Measurements from ENCODE around the gene PPIL6. TPM values are rescaled to one million over a fixed set of nuclear protein-coding genes. Genes with fewer than 3 reads are reported as not detected.

The PPIL6 gene
- total RNA-seq, 1 experiment from 2014 or later: not detected

GRCh38 chr6:109351231-109352130, 88.9 kb downstream of the PPIL6 start:
- no peaks in the 10 kb centered on the region for H3K4me1 ChIP-seq
- H3K4me3 ChIP-seq (ENCODE audit: low read depth, low read length): no peak overlapping the region
- BruUV-seq (replicated peaks): no TSS peak
- POLR2A ChIA-PET: no interaction called here
- CTCF ChIA-PET: no interaction called here
- Mint-ChIP-seq H3K27me3 (ENCODE audit: insufficient read depth, unreplicated experiment) (no peaks in the 10 kb centered on the region), H3K4me1 (ENCODE audit: low read depth, unreplicated experiment) (peaks cover 6% of the 10 kb centered on the region), H3K27ac (ENCODE audit: unreplicated experiment) (no peak overlapping the region), H3K4me3 (ENCODE audit: unreplicated experiment) (no peak overlapping the region), H3K36me3 (ENCODE audit: insufficient read depth, unreplicated experiment) (no peaks in the 10 kb centered on the region), H3K9me3 (ENCODE audit: unreplicated experiment) (no peaks in the 10 kb centered on the region)
- H3K9me3 ChIP-seq: no peaks in the 10 kb centered on the region; the same call in 1 of the 2 replicates
- H3K27me3 ChIP-seq (replicated peaks; ENCODE audit: control insufficient read depth, insufficient read depth, low read length): no peaks in the 10 kb centered on the region
- intact Hi-C loops (cut with micrococcal nuclease; ENCODE audit: unreplicated experiment): no loop called here
- TF ChIP-seq CTCF (IDR thresholded peaks at IDR 0.05; ENCODE audit: insufficient read depth in 1 of 2, low read depth in 1 of 2, low read length in 1 of 2, severe bottlenecking in 1 of 2, unreplicated experiment in 1 of 2): no peak
- no peaks in the 10 kb centered on the region; the same call in 1 of the 2 replicates for H3K36me3 ChIP-seq (ENCODE audit: control insufficient read depth, insufficient read depth, low read length)
- no peak for DNase-seq

- Mint-ChIP-seq H3K4me3 (ENCODE audit: unreplicated experiment) (no peak overlapping the region), H3K9me3 (ENCODE audit: unreplicated experiment) (no peaks in the 10 kb centered on the region), H3K27me3 (ENCODE audit: insufficient read depth, unreplicated experiment) (no peaks in the 10 kb centered on the region), H3K4me1 (ENCODE audit: low read depth, unreplicated experiment) (peaks cover 9% of the 10 kb centered on the region), H3K36me3 (ENCODE audit: insufficient read depth, unreplicated experiment) (peaks cover 2% of the 10 kb centered on the region), H3K27ac (ENCODE audit: unreplicated experiment) (no peak overlapping the region)
- H3K4me3 ChIP-seq (ENCODE audit: low read depth, low read length): no peak overlapping the region
- no peaks in the 10 kb centered on the region for H3K27me3 ChIP-seq (replicated peaks; ENCODE audit: control insufficient read depth, insufficient read depth, low read length)
- no peak for TF ChIP-seq CTCF (IDR thresholded peaks at IDR 0.05; ENCODE audit: insufficient read depth in 1 of 2, low read depth in 1 of 2, low read length in 1 of 2, severe bottlenecking in 1 of 2, unreplicated experiment in 1 of 2)
- no peaks in the 10 kb centered on the region for H3K9me3 ChIP-seq
- ChIA-PET POLR2A (no interaction called here), CTCF (no interaction called here)
- no peaks in the 10 kb centered on the region; the same call in 1 of the 2 replicates for H3K36me3 ChIP-seq (ENCODE audit: control insufficient read depth, insufficient read depth, low read length)
- no TSS peak for BruUV-seq (replicated peaks)
- no peaks in the 10 kb centered on the region for H3K4me1 ChIP-seq
- no peak for DNase-seq
- intact Hi-C loops (cut with micrococcal nuclease; ENCODE audit: unreplicated experiment): no loop called here
Observed at GRCh38 chr6:109349419-109349987, 90.9 kb downstream of the PPIL6 start.

- Histone ChIP-seq H3K27me3 (replicated peaks; ENCODE audit: control insufficient read depth, insufficient read depth, low read length) (no peaks in the 10 kb centered on the region), H3K4me3 (ENCODE audit: low read depth, low read length) (no peak overlapping the region), H3K36me3 (ENCODE audit: control insufficient read depth, insufficient read depth, low read length) (no peaks in the 10 kb centered on the region), H3K4me1 (no peaks in the 10 kb centered on the region), H3K9me3 (no peaks in the 10 kb centered on the region)
- H3K27ac Mint-ChIP-seq (ENCODE audit: unreplicated experiment): no peak overlapping the region
- peaks cover 16% of the 10 kb centered on the region for H3K4me1 Mint-ChIP-seq (ENCODE audit: low read depth, unreplicated experiment)
- no peaks in the 10 kb centered on the region for H3K9me3 Mint-ChIP-seq (ENCODE audit: unreplicated experiment)
- CTCF ChIA-PET: no interaction called here
- TF ChIP-seq CTCF (IDR thresholded peaks at IDR 0.05; ENCODE audit: insufficient read depth in 1 of 2, low read depth in 1 of 2, low read length in 1 of 2, severe bottlenecking in 1 of 2, unreplicated experiment in 1 of 2): no peak
- no peak for DNase-seq
- H3K4me3 Mint-ChIP-seq (ENCODE audit: unreplicated experiment): no peak overlapping the region
- H3K36me3 Mint-ChIP-seq (ENCODE audit: insufficient read depth, unreplicated experiment): peaks cover 8% of the 10 kb centered on the region
- intact Hi-C loops (cut with micrococcal nuclease; ENCODE audit: unreplicated experiment): no loop called here
- H3K27me3 Mint-ChIP-seq (ENCODE audit: insufficient read depth, unreplicated experiment): no peaks in the 10 kb centered on the region
- no TSS peak for BruUV-seq (replicated peaks)
- POLR2A ChIA-PET: no interaction called here
Observed at GRCh38 chr6:109348226-109348625, 92.2 kb downstream of the PPIL6 start.
